Testis (tissue), 3 donors: ENCODE data around the gene AKNA. TPM values are rescaled to one million over a fixed set of nuclear protein-coding genes. Genes with fewer than 3 reads are reported as not detected.

ENCODE experiments used
- DNase-seq: peaks from one replicate; pipeline ENCODE4 v3.0.0-alpha.2; 2019
- H3K27ac ChIP-seq, 2 donors: fragments of 200-600 bp; sonication (generic); one replicate each; pipeline ENCODE4 v1.5.1; 2019
- H3K27me3 ChIP-seq: fragments of 200-600 bp; sonication (generic); one replicate; pipeline ENCODE4 v1.5.1; 2019
- H3K36me3 ChIP-seq: fragments of 200-600 bp; sonication (generic); one replicate; pipeline ENCODE4 v1.5.1; 2017; ENCODE audit warnings: low read depth; ENCODE audit errors: missing control alignments
- H3K4me1 ChIP-seq: fragments of 200-600 bp; sonication (generic); one replicate; pipeline ENCODE4 v1.5.1; 2019
- H3K4me3 ChIP-seq, 2 donors: fragments of 200-600 bp; sonication (generic); one replicate each; pipeline ENCODE4 v1.5.1; 2017 to 2019
- H3K9me3 ChIP-seq: fragments of 200-600 bp; sonication (generic); one replicate; pipeline ENCODE4 v1.5.1; 2017
- CTCF ChIP-seq, 3 experiments: fragments of 450-650 bp in 2 of 3; fragments of 200-600 bp in 1 of 3; sonication (generic) in 1 of 3; IDR thresholded peaks; one replicate each; pipeline ENCODE4 v1.5.1; 2016 to 2019; ENCODE audit warnings: antibody characterized with exemption in 3 of 3, mild to moderate bottlenecking in 2 of 3, moderate library complexity in 1 of 3
- POLR2A ChIP-seq: fragments of 450-650 bp; IDR thresholded peaks from one replicate; pipeline ENCODE4 v1.6.1; 2017; ENCODE audit warnings: antibody characterized with exemption, mild to moderate bottlenecking, moderate library complexity
- WGBS, 2 donors: methylation state at CpG; one replicate each; pipeline ENCODE4 v1.1.5; 2018; 5-methylcytosine and 5-hydroxymethylcytosine counted together
- intact Hi-C: fragments of 100-400 bp; cut with DNase I; formaldehyde crosslinking; loops from one replicate; pipeline ENCODE4 v1.15.1; 2023; ENCODE audit warnings: low total_unique reads
- polyA plus RNA-seq: library from polyadenylated mRNA; stranded (reverse); fragments of 350-450 nt; fragmentation: Illumina TruSeq; extraction: RNeasy Lipid Tissue Mini Kit (QIAGEN cat#74804); gene quantifications from one replicate; pipeline ENCODE4 v1.2.3, GENCODE V29; 2014; ENCODE audit warnings: low read depth, low replicate concordance; ENCODE audit not compliant: insufficient read depth
- total RNA-seq, 2 donors: library from RNA; depleted of rRNA; stranded (reverse); fragments of >200 nt; gene quantifications; one replicate each; pipeline ENCODE4 v1.2.3, GENCODE V29; 2016

Gene AKNA
- total and polyA plus RNA-seq, 3 donors from 2014 or later, result 20.6 to 31.5 (median 21.2) TPM

GRCh38 chr9:114397219-114397847 is 9.6 kb upstream of the AKNA start:
- Histone ChIP-seq H3K27me3 (no peaks in the 10 kb centered on the region), H3K4me3 (peak overlapping the region; percentile 67), H3K27ac (peak overlapping the region; percentile 51 to 82), H3K36me3 (no peaks in the 10 kb centered on the region), H3K9me3 (no peaks in the 10 kb centered on the region), H3K4me1 (peaks cover 31% of the 10 kb centered on the region)
- intact Hi-C loops, result no loop called here
- DNase-seq, result no peak
- TF ChIP-seq CTCF (IDR thresholded peaks at IDR 0.05) (no peak), POLR2A (no peak)
- WGBS, 2 donors, result 17 to 24% methylated on average over 14 of the region's 14 CpGs

- TF ChIP-seq POLR2A, result no peak
- TF ChIP-seq CTCF (IDR thresholded peaks at IDR 0.05), result no peak
- H3K4me3 ChIP-seq, result no peak overlapping the region
Observed at GRCh38 chr9:114396558-114397218, 8.9 kb upstream of the AKNA start.

GRCh38 chr9:114395768-114396167 is 8.0 kb upstream of the AKNA start:
- H3K36me3 ChIP-seq, result no peaks in the 10 kb centered on the region
- no peak overlapping the region for H3K4me3 ChIP-seq
- WGBS, 2 donors, result 89 to 94% methylated on average over 5 of the region's 5 CpGs
- H3K9me3 ChIP-seq, result no peaks in the 10 kb centered on the region
- H3K27me3 ChIP-seq, result no peaks in the 10 kb centered on the region
- TF ChIP-seq POLR2A (no peak), CTCF (IDR thresholded peaks at IDR 0.05) (no peak)
- intact Hi-C loops, result no loop called here
- no peak for DNase-seq
- H3K27ac ChIP-seq, result no peak overlapping the region
- peaks cover 33% of the 10 kb centered on the region for H3K4me1 ChIP-seq

More at GRCh38 chr9:114396558-114397218, 8.9 kb upstream of the AKNA start:
- Histone ChIP-seq H3K9me3 (no peaks in the 10 kb centered on the region), H3K27ac (peak overlapping the region in 1 of 2 donors; percentile 82), H3K4me1 (peaks cover 33% of the 10 kb centered on the region), H3K27me3 (no peaks in the 10 kb centered on the region), H3K36me3 (no peaks in the 10 kb centered on the region)
- DNase-seq, result no peak
- 37 to 43% methylated on average over 14 to 16 of the region's 16 CpGs for WGBS, 2 donors
- intact Hi-C loops, result no loop called here

- 30 to 54% methylated on average over 5 of the region's 5 CpGs for WGBS, 2 donors
- TF ChIP-seq CTCF (IDR thresholded peaks at IDR 0.05) (no peak), POLR2A (no peak)
- no peak overlapping the region for H3K4me3 ChIP-seq
- DNase-seq, result no peak
- H3K4me1 ChIP-seq, result peaks cover 33% of the 10 kb centered on the region
- H3K27ac ChIP-seq, result peak overlapping the region; percentile 55 to 68
- H3K27me3 ChIP-seq, result no peaks in the 10 kb centered on the region
- no peaks in the 10 kb centered on the region for H3K9me3 ChIP-seq
- no peaks in the 10 kb centered on the region for H3K36me3 ChIP-seq
- intact Hi-C loops, result no loop called here
Observed at GRCh38 chr9:114395334-114395617, 7.5 kb upstream of the AKNA start.
